Upper lobe of right lung (tissue), 1 donor: ENCODE data around the gene GAST. TPM values are rescaled to one million over a fixed set of nuclear protein-coding genes. Genes with fewer than 3 reads are reported as not detected.
A peak's percentile ranks its signal among the peaks of the same experiment; 100 is the strongest.

Experiments used
- ATAC-seq: fragments of 200-7000 bp; cut with Tn5 transposase; one replicate; pipeline ENCODE4 v1.9.1; 2020; ENCODE audit warnings: mild to moderate bottlenecking, moderate library complexity
- DNase-seq: peaks from one replicate; pipeline ENCODE4 v3.0.0-alpha.2; 2020
- H3K27ac ChIP-seq: fragments of 200-600 bp; one replicate; pipeline ENCODE4 v1.8.0; 2022
- H3K27me3 ChIP-seq: fragments of 200-600 bp; one replicate; pipeline ENCODE4 v1.8.0; 2022; ENCODE audit warnings: mild to moderate bottlenecking
- H3K36me3 ChIP-seq: fragments of 200-600 bp; one replicate; pipeline ENCODE4 v1.8.0; 2022
- H3K4me1 ChIP-seq: fragments of 200-600 bp; one replicate; pipeline ENCODE4 v1.8.0; 2022
- H3K4me3 ChIP-seq: fragments of 200-600 bp; one replicate; pipeline ENCODE4 v1.8.0; 2022; ENCODE audit warnings: mild to moderate bottlenecking
- H3K9me3 ChIP-seq: fragments of 200-600 bp; one replicate; pipeline ENCODE4 v1.8.0; 2022
- CTCF ChIP-seq: fragments of 200-600 bp; IDR thresholded peaks from one replicate; pipeline ENCODE4 v1.8.0; 2022; ENCODE audit warnings: antibody characterized with exemption
- intact Hi-C: fragments of 100-400 bp; cut with DNase I; formaldehyde crosslinking; loops from one replicate; pipeline ENCODE4 v1.11.0; 2022
- total RNA-seq: library from RNA; stranded (reverse); fragmentation: NEBNext Ultra II Directional; extraction: Animal tissue kit (Norgen Biotek cat#: 25700); gene quantifications from one replicate; pipeline ENCODE4 v1.2.1, GENCODE V29; 2021
- donor health status: DM: no; HTN: yes; CAD: no; lungs with severe emphysema.

The GAST gene
- total RNA-seq, 1 donor from 2014 or later = not detected

GRCh38 chr17:41717408-41718286 is 5.5 kb downstream of the GAST start:
- no peak for DNase-seq
- Histone ChIP-seq H3K27me3 (no peaks in the 10 kb centered on the region), H3K36me3 (no peaks in the 10 kb centered on the region), H3K4me3 (no peak overlapping the region), H3K9me3 (no peaks in the 10 kb centered on the region), H3K4me1 (no peaks in the 10 kb centered on the region), H3K27ac (no peak overlapping the region)
- ATAC-seq = peak; percentile 52
- intact Hi-C loops = no loop called here
- no peak for TF ChIP-seq CTCF

- TF ChIP-seq CTCF = no peak
- DNase-seq = no peak
- intact Hi-C loops = no loop called here
- H3K4me1 ChIP-seq = no peaks in the 10 kb centered on the region
- no peaks in the 10 kb centered on the region for H3K9me3 ChIP-seq
- no peak for ATAC-seq
- no peak overlapping the region for H3K4me3 ChIP-seq
- no peaks in the 10 kb centered on the region for H3K36me3 ChIP-seq
- no peaks in the 10 kb centered on the region for H3K27me3 ChIP-seq
- no peak overlapping the region for H3K27ac ChIP-seq
Observed at GRCh38 chr17:41718287-41718645, 6.1 kb downstream of the GAST start.

GRCh38 chr17:41722231-41722630 is 10.1 kb downstream of the GAST start:
- intact Hi-C loops = no loop called here
- Histone ChIP-seq H3K36me3 (no peaks in the 10 kb centered on the region), H3K27me3 (no peaks in the 10 kb centered on the region), H3K9me3 (no peaks in the 10 kb centered on the region), H3K27ac (no peak overlapping the region), H3K4me1 (no peaks in the 10 kb centered on the region), H3K4me3 (no peak overlapping the region)
- DNase-seq = no peak
- ATAC-seq = no peak
- no peak for TF ChIP-seq CTCF

- no peak for TF ChIP-seq CTCF
- Histone ChIP-seq H3K27ac (no peak overlapping the region), H3K4me1 (no peaks in the 10 kb centered on the region), H3K27me3 (no peaks in the 10 kb centered on the region), H3K4me3 (no peak overlapping the region), H3K9me3 (no peaks in the 10 kb centered on the region), H3K36me3 (no peaks in the 10 kb centered on the region)
- DNase-seq = no peak
- ATAC-seq = no peak
- intact Hi-C loops = no loop called here
Observed at GRCh38 chr17:41723801-41724475, 11.8 kb downstream of the GAST start.

- H3K4me1 ChIP-seq = no peaks in the 10 kb centered on the region
- H3K27me3 ChIP-seq = no peaks in the 10 kb centered on the region
- TF ChIP-seq CTCF = no peak
- no peak overlapping the region for H3K27ac ChIP-seq
- H3K9me3 ChIP-seq = no peaks in the 10 kb centered on the region
- no peaks in the 10 kb centered on the region for H3K36me3 ChIP-seq
- no peak for ATAC-seq
- H3K4me3 ChIP-seq = no peak overlapping the region
- intact Hi-C loops = no loop called here
- DNase-seq = no peak
Observed at GRCh38 chr17:41724476-41725050, 12.4 kb downstream of the GAST start.
